Femur (tissue), 1 donor: ENCODE measurements around the gene RHOBTB3.
"Not testable (repeated sequence)": the region's sequence is repeated elsewhere in the genome, so short reads cannot be mapped to it uniquely, and the experiment has no call there.

Experiments
- DNase-seq: peaks from one replicate; pipeline ENCODE4 v3.0.0-alpha.2; 2017

RHOBTB3 gene

DNA sequence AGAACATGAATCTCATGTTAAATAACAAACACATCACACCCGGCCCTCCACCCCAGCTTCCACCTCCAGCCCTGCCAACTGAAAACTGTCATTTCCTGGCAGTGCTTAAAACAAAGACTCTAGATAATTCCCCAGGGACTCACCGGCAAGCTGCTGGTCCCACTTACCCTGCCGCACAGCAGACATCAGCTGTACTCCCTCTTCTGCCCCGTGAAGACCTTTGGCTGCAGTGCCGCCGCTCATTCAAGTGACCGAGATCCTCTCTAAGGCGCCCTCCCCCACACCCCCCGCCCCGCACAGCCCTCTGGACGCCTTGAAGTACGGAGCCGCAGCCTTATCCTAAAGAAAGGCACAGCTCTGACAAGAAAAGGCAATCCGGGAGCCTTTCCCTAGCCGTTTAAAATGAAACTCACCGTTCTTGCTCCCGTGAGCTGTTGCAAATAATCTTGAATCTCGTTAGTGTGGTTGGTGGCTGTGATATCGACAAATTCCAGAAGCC is 91.0 kb downstream of the RHOBTB3 start:
- peak; percentile 74 for DNase-seq

DNA sequence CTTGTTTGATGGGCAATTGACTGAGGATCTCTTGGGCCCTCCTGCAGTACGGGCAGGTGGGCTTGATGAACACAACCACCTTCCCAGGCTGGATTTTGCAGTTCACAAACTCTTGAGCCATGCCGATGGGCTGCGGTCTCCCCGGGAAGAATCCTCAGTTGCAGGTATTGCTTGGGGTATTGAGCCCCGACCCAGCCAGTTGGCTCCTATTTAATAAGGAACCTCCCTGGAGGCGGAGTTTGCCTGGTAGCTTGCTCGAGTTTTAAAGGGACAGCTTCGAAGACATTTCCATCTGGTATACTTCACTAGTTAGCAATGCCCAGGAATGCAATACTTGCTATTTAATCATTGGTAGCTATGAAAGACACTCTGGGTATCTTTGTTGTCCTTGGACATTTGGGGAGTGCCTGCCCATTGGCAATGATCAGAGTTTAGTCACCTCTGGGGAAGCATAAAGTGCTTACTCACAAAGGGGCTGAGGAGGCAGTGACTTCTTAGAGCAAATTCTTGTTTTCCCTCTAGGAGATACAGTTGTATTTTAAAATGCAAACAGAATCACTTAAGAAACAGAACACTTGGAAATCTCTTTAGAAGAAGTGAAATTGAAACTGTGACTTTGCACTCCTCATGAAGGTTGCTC is 91.5 kb downstream of the RHOBTB3 start, which contains the start of gene GLRX:
TSS of gene GLRX (minus strand) at position 185 of the 640 bp plus-strand sequence. CDS start at position 121, 64 bp downstream.
- DNase-seq: peak; percentile 78

DNA sequence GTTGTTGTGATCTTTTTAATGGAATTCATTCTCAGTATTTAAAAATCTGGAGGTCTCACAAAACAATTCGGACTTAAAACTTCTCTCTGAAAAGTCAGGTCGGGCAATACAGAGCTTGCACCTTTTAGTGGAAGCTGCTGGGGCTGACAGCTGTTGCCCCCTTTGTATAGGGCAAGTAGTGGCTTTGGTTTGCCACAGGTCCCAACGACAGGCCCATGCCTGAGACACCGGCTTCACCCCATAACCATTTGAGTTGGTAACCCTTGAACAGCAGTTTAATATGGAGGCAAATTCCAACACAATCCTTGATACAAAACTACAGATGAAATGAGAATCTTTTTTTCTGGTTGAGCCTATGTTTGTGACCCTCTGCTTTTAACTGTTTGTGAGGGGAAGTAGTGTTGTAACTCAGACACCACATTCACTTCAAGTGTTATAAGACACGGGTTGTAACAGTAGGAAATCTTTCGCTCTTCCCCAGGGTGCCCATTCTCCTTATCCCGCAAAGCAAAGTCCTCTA is 92.1 kb downstream of the RHOBTB3 start:
- no peak for DNase-seq

DNA sequence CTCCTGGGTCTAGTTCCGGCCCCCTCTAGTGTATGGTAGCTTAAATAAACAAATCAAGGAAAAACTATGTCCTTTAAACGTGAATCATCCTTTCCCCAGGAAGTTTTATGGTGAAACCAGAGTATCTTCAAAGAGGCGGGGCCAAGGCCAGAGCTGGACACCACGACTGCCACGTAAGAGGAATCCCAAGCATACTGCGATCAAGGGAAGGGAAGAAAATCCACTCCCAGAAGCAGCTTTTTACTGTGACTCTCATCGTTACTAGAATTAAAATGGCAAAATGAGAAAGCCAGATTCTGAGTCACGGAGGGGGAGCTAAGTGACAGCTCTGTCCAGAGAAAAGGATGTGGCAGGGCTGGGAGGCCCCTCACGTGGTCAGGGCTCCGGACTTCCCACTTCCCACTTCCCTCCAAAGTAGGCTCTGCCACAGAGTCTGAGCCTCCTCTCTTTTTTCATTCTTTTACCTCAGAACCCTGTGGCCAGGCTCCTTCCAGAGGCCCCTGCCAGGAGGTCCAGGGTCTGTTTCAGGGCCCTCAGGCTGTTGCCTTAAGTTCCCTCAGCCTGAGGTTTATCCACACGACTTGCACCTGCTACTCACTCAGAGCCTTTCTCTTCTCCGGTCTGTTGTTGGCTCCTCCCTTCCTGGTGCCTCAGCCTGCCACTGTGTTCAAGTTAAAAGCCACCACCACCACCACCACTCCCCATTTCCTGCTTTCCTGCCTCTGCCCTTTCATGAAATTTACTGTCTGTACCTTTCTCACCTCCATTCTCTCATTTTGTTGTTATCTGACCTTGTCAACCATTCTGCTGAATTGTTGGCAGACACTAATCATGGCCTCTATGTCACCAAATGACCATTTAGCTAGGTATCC is 92.8 kb downstream of the RHOBTB3 start:
- DNase-seq: peak; percentile 70

DNA sequence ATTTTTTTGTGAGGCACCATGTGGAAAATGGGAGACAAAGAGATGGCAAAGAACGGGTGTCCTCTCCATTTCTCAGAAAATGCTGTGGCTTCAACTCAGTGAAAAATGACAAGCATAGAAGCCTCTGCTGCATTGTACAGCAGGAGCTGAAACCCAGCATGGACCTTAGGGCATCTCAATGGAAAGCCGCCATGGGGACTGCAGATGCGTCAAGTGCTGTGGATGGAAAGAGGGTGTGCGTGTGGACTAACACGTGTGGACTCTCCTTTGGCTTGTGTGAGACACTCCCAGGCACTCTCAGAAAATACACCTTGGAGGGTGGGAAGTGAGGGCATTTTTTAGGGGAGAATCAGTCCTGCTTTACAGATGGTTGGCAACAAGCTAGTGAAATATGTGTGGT is 93.6 kb downstream of the RHOBTB3 start:
- DNase-seq: no peak

DNA sequence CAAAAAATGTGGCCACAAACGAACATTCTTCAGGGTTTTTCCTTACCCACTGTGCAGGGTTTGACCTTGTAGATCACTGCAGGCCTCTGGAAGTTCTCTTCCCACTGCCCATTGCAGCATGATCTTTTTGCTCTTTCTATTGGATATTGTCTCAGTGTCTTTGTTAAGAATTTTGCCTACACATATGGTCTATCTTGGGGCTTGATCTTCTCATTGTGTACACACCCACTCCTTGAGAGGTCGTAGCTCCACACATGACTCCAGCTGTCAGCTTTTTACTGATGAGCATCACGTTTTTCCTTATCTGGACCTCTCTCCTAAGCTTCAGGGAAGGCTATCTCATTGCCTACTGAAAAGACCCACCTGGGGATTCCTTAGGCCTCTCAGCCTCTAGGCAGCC is 94.4 kb downstream of the RHOBTB3 start:
- no peak for DNase-seq

DNA sequence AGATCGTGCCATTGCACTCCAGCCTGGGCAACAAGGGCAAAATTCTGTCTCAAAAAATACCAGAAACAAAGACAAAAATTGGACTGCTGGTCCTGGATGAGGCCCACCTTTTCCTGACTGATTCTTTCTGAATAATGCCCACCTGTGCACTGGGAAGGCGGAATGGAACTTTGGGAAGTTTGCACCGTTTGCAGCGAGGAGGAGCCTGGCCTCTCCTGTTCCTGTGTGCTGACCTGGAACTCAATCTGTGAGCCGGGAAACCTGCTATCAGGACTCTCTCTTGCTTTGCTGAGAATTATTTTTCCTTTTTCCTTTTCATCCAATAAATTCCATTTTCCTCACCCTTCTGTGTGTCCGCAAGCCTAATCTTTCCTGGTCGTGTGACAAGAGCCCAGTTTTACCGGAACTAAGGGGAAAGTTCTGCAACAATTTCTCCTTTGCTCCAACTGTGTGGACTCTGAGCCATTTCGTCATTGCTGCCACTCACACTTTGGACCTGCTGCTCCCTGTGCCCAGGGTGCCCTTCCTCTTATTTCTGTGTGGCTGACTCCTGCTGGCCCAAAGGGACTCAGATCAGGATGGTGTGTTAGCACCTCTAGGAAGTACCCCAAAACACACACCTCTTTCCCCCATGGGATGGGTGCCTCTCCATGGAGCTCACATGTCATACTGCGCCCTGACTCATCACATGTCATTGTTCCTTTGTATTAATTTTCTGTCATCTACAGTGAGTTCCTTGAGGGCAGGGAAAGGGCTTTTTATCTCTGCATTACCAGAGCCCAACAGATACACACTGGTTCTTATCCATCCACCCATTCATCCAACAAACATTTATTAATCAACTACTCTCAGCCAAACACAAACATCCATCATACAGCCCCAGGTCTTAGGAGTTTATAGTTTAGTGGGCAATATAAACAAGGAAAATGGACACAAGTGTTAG is 96.1 kb downstream of the RHOBTB3 start:
- no peak for DNase-seq

DNA sequence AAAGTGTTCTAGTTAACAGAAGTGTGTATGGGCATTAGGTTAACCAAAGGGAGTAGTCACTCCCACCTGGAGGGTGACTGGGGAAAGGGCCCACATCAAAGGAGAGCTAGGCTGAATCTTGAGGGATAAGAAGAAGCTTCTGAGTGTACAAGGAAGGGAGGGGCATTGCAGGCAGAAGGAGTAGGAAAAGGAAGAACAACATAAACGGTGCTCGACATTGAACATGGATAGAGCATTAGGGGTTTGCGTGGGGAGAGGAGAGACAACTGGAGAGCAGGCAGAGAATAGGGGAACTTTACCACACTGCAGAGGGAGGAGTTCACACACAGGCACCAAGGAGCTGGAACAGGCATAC is 96.7 kb downstream of the RHOBTB3 start:
- DNase-seq: no peak

DNA sequence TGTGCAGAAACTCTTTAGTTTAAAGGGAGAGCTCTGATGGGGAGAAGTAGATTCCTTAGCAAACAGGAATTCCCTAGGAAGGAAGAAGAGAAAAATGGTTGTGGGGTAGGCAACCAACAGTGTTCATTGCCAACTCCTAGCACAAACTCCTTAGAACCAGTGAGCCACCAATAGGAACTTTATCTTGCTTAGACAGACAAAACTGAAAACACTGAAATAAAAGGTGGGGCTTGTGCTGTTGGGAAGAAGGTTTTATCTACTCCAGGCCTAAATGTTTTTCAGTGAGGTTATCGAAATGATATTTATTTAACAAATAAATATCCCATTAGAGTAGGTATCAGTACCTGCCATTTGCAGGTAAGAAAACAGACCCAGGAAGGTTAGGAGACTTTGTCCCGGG is 99.1 kb downstream of the RHOBTB3 start:
- no peak for DNase-seq

DNA sequence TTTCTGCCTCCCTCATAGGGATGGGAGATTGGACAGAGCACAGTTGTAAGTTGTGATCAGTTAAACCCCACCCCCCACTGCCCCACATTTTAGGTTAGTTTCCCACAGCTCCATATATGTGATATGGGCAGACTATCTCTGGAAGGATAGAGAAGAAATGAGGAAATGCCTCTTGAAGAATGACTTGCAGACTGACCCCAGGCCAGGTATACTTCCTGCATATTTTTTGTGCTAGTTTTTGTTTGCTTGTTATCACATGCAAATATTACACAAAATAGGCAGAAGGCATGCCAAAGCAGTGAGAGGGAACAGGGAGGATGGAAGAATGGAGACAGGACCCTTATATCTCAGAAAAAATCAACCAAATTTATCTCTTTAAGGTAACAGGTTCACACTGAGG is 101.5 kb downstream of the RHOBTB3 start:
- no peak for DNase-seq

DNA sequence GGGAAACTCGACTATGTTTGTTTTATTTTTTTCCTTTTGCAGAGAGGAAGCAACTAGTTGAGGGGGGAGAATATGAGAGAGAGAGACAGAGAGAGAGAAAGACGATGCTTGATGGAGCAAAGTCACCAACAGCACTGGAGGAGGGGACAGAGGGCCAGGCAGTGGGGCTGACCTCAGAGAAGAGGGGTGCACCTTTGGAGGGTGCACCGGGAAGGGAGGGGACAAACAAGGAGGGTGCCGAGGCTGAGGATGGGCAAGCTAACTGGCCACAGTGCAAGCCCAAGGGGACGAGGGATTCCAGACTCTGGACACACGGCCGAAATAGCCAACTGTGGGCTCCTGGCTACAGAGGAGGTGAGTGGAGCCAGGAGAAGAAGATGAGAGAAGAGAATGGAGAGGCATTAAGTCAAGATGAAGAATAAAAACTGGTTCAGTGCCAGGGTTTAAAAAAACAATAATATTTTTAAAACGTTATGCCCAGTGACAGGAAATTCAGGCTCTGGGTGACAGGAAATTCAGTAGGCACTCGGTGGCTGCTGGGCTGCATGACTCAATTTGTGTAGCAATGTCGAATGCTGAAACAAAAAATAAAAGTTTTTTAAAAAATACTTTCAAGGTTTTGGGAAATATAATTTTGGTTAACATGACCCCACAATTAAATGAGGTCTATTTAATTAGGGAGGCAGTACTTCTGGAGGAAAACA is 104.7 kb downstream of the RHOBTB3 start:
- no peak for DNase-seq

DNA sequence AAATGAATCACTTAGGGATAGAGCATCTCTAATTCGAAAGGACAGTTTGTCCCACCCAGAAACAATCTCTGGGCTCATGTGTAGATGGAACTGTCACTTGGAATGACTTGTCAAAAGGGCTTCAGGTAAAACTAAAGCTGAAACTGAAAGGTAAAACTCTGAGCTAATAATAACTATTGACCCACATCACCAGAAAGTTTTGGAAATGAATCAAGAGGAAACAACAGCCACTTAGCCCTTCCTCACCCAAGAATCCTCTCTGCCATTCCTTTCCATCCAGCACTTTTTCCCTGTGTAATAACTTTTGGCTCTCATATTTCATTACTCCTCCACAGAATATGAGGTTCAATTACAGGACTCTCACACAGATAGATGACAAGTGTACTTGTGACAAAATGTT is 105.4 kb downstream of the RHOBTB3 start:
- no peak for DNase-seq

DNA sequence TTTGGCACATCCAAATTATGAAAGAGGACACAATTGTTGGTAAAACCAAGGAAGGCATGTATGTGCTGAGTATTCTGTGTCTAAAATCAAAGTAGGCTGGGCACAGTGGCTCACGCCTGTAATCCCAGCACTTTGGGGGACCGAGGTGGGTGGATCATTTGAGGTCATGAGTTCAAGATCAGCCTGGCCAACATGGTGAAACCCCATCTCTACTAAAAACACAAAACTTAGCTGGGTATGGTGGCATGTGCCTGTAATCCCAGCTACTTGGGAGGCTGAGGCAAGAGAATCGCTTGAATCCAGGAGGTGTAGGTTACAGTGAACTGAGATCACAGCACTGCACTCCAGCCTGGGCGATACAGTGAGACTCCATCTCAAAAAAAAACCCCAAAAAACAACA is 105.8 kb downstream of the RHOBTB3 start:
- not testable (repeated sequence) for DNase-seq

DNA sequence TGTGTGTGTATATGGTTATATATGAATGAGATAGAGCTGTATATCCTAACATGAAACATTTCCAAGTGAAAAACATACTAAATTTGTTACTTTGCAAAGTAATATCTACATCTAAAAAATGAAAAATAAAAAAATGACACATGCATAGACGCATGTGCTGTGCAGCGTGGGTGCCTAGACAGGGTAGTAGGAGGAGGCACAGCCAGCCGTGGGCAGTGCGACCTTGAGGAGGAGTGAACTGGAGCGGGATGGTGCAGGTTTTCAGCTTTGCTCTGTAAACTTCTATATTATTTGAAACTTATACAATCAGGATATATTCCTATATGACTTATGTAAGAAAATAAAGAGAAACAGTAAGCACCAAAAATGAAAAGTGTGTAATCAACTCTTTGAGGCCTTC is 106.4 kb downstream of the RHOBTB3 start:
- no peak for DNase-seq

DNA sequence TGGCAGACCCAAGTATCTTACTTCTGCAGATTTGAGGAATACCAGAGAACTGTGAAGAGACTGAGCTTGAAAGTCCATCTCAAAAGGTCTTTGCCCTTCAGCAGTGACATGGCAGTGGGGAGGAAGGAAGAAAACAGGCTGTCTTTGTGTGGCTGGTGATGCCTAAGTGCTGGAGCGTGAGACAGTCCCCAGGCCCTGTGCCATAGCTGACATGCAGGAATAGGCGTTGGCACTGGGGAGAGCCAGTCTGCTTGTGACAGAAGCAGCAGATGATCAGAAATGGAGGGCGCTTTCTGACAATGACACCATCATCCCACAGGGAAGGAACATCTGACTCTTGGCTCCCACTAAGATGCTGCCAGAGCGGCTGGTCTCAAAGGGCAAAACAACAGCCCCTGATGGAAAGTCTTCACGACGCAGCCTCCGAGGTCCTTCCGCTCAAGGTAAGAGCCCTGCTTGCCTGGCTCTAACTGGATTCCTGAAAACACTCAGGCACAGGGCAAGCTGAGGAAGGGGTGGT is 106.9 kb downstream of the RHOBTB3 start:
- DNase-seq: no peak

DNA sequence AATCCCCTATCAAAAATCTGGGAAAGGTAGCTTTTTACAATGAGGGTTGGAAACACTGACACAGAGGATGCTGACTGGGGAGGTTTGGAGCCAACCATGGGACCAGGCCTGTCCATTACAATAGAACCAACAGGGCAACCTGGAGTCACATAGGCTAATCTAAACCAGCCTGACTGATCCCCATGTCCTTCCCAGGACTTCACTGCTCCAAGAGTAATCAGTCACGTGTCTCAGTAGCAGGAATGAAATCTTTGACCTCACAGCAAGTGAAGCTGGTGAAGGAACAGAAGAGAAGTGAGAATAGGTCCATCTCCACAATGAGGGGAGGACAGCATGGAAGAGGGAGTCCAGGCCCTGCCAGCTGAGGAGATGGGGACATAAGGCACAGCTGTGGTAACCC is 107.4 kb downstream of the RHOBTB3 start:
- DNase-seq: no peak

DNA sequence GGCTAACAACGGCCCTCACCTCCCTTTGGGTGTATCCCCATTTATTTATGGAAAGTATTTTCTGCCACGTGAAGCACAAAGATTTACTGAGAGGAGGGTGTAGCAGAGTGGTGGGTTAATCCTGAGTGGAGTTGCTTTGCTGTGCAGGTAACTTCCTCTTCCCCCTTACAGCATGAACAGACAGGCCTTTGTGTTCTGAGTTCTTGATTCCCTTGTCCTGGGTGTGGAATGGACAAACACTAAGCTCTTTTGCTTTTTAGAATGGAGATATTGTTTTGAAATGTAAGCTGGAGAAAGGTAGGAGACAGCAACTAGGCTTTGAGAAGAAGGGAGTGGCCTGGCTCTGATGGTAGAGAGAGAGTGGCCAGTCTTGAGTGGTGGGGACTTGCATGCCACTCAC is 108.5 kb downstream of the RHOBTB3 start:
- no peak for DNase-seq

DNA sequence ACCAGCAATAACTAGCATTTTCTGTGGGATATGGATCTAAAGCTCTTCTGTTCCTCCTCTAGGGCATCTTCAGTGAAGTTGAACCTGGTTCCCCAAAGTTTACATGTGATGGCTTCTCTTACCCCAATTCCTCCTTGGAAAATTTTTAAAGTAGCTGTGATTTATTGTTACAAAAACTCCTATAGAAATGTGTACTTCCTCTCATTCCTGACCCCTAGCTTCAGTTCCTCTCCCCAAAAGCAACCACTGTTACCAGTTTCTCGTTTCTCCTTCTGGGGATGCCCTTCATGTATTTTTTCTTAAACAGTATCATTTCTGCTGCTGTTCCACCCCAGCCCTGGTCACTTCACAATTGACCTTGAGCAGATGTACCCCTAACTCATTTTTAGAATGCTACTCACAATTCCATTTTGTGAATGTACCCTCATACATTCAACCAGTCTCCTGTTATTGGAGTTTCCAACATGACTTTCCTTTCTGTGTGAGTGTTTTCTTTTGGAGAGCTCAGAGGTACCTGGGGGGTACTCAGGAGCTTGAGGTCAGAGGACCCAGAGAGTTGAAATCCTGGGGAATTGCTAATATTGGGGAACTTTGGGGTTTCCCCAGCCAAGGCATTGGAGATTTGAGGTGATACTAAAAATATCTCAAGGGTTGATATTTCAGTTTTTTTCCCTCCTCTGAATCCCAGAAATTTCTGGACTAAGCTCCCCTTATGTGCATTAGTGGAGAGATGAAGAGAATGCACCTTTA is 110.0 kb downstream of the RHOBTB3 start:
- no peak for DNase-seq

DNA sequence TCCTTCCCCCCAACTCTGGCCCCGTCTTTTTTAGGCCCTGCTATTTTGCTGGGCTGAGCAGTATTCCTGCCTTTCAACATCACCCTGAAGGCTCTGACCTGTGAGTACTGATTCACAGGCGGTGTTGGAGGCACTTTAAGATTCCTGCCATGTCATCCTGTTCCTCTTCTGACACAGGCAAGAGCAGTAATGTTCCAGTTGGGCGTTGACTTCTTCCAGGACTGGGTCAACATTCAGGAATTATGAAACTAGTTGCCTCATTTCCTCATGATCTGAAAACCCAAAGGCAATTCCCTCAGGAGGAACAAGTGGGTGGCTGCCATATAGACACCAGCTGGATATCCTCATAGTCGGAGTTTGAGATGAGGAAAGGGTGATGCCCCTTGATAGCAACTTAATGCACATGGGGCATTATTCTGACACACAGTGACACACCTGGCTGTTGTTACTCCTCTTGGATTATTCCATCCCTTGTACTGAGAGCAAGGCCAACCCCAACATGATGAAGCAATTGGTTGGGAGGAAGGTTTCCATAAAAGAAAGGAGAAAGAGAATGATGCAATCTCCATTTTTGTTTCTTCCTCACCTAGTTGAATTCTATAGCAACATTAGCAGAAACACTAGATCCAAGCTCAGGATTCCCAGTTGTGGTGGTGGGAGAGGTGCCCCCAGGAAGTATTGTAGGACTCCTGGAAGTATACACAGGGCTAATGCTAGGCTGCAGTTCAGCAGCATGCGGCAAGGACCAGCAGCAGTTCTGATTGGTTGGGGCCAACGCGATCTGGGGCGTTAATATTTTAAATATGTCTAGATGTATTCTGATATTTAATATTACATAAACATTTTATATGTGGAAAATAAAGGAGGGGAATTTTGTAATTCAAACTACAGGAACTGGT is 111.0 kb downstream of the RHOBTB3 start:
- DNase-seq: no peak
